A549 (cell line): ENCODE measurements around the gene PRSS27.

ENCODE experiments used
- POLR2A ChIP-seq: IDR thresholded peaks from 2 replicates; pipeline ENCODE4 v1.6.1; 2012; ENCODE audit warnings: mild to moderate bottlenecking, low read length
- RCOR1 ChIP-seq: fragments of 150-350 bp; IDR thresholded peaks from 2 replicates; pipeline ENCODE4 v1.6.1; 2014; ENCODE audit warnings: antibody characterized with exemption, low read length, low read depth
- TP53 ChIP-seq: fragments of 250-450 bp; sonication (Bioruptor Pico); IDR thresholded peaks from 2 replicates; pipeline ENCODE4 v1.5.0; 2021; ENCODE audit warnings: mild to moderate bottlenecking, moderate library complexity

- no peak for TF ChIP-seq TP53 (CRISPR knock-in tag)
- TF ChIP-seq RCOR1, result no peak
- no peak for TF ChIP-seq POLR2A
These were observed 13.9 kb downstream of the PRSS27 start for GRCh38 chr16:2706085-2706484.
